ENCODE results near the gene LSM12.

Gene LSM12

DNA sequence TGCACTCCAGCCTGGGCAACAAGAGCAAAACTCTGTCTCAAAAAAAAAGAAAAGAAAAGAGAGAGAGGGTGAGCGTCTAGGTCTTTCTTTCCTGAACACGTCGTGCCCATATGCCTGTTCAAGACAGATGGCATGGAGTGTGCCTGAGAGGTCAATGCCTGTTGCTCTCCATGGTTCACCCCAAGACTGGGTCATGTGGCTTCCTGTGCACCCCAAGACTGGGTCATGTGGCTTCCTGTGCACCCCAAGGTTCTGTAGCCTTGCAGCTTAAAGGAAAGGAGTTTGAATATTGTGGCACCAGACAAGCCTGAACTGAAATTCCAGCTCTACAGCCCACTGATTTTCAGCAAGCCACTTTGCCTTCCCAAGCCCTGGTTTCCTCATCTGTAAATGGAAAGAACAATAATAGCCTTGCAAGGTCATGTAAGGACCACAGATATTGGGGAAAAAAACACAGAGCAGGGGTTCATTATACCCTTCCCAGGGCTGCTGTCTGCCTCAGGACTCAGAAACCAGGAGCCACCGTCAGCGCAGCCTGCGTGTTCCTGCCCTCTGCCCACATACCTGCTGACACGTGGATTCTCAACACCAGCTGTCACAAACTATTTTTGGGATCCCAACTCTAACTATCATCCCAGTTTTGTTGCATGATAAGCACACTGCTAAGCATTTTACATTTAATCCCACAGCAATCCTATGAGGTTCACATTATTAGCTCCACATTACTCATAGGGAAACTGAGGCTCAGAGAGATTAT is 80.1 kb downstream of the LSM12 start:
- DNase-seq (ENCODE audit: low read depth, low spot score) = no peak
- H3K4me3 ChIP-seq (ENCODE audit: low read depth, low read length) = no peak overlapping the region
- in situ Hi-C loops (cut with HindIII; ENCODE audit: low sequenced_read_pairs) = no loop called here
- TF ChIP-seq, protein P1, sequence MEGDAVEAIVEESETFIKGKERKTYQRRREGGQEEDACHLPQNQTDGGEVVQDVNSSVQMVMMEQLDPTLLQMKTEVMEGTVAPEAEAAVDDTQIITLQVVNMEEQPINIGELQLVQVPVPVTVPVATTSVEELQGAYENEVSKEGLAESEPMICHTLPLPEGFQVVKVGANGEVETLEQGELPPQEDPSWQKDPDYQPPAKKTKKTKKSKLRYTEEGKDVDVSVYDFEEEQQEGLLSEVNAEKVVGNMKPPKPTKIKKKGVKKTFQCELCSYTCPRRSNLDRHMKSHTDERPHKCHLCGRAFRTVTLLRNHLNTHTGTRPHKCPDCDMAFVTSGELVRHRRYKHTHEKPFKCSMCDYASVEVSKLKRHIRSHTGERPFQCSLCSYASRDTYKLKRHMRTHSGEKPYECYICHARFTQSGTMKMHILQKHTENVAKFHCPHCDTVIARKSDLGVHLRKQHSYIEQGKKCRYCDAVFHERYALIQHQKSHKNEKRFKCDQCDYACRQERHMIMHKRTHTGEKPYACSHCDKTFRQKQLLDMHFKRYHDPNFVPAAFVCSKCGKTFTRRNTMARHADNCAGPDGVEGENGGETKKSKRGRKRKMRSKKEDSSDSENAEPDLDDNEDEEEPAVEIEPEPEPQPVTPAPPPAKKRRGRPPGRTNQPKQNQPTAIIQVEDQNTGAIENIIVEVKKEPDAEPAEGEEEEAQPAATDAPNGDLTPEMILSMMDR (IDR thresholded peaks at IDR 0.05; ENCODE audit: low read depth, low read length) = no peak

DNA sequence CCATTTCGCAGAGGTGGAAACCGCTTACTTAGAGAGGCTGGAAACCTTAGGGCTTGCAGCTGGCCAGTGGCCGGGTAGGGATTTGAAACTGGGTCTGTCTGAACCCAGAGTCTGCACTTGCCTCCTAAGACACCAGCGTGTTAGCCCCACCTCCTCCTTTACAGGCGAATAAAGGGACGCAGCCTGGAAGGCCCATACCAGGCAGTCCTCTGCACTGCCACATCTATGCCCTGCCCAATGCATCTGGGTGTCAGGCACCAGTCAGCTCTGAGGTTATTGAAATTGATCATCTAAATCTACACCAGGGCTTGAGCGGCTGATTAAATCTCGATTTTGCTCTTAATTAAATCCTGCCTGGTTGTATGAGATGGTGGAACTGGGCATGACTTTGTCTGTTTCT is 82.0 kb downstream of the LSM12 start:
- no peak overlapping the region for H3K4me3 ChIP-seq (ENCODE audit: low read depth, low read length)
- in situ Hi-C loops (cut with HindIII; ENCODE audit: low sequenced_read_pairs) = no loop called here
- TF ChIP-seq, protein P1 (IDR thresholded peaks at IDR 0.05; ENCODE audit: low read depth, low read length) = no peak
- DNase-seq (ENCODE audit: low read depth, low spot score) = no peak
